H1 (cell line): ENCODE results near the gene CCT5. TPM values are rescaled to one million over a fixed set of nuclear protein-coding genes. Genes with fewer than 3 reads are reported as not detected.

Experiments
- BCL11A ChIP-seq, 2 experiments: IDR thresholded peaks; one replicate each; pipeline ENCODE4 v1.6.1; 2011; ENCODE audit warnings: low read depth in 2 of 2, low read length in 2 of 2, mild to moderate bottlenecking in 2 of 2
- CTBP2 ChIP-seq: IDR thresholded peaks from 2 replicates; pipeline ENCODE4 v1.7.0; 2011; ENCODE audit warnings: borderline replicate concordance, mild to moderate bottlenecking, moderate library complexity, mixed read lengths, low read length; ENCODE audit not compliant: insufficient read depth, insufficient read length
- E2F6 ChIP-seq: IDR thresholded peaks from 2 replicates; pipeline ENCODE4 v1.6.1; 2012; ENCODE audit warnings: inconsistent platforms
- GABPA ChIP-seq: IDR thresholded peaks from 2 replicates; pipeline ENCODE4 v1.6.1; 2011; ENCODE audit warnings: mild to moderate bottlenecking, low read length, moderate library complexity, borderline replicate concordance; ENCODE audit not compliant: insufficient read depth
- polyA plus RNA-seq, 7 experiments: library from polyadenylated mRNA; depleted of rRNA in 3 of 7; stranded (reverse) in 5 of 7; unstranded in 2 of 7; fragments of >200 nt in 5 of 7; fragments of 200-250 nt in 2 of 7; gene quantifications; 1 replicate in 5 of 7; 2 replicates in 1 of 7; 4 replicates in 1 of 7; pipeline versions ENCODE4 v1.2.1 to v1.2.3, GENCODE V29; 2011 to 2013; ENCODE audit warnings: missing spikeins in 2 of 7, mixed read lengths in 2 of 7
- total RNA-seq: library from RNA; stranded (reverse); fragmentation: NEBNext Ultra II Directional; extraction: Animal tissue kit (Norgen Biotek cat#: 25700); gene quantifications from 2 replicates; pipeline ENCODE4 v1.2.1, GENCODE V29; 2021

The CCT5 gene
- total and polyA plus RNA-seq, 2 of the 8 experiments (the other 6 are each of a cell fraction or from before 2014, with no cell fraction given) = 425 to 549 TPM

GRCh38 chr5:10218658-10219057 is 31.4 kb upstream of the CCT5 start (continued):
- no peak for TF ChIP-seq E2F6
- TF ChIP-seq CTBP2 = no peak
- TF ChIP-seq GABPA = no peak
- TF ChIP-seq BCL11A (IDR thresholded peaks at IDR 0.05; ENCODE audit: low read depth in 2 of 2, low read length in 2 of 2) = no peak
